Activated CD4-positive, alpha-beta T cell treated with anti-CD3 and anti-CD28 coated beads, Interleukin-10, Interleukin-2, amounts not matched to agents 100 ng/mL and 50 ng/mL, durations not matched to agents 16 hours and 8 hours (primary cell): ENCODE measurements around the gene ALDH1L1.
"Not testable (repeated sequence)": the region's sequence is repeated elsewhere in the genome, so short reads cannot be mapped to it uniquely, and the experiment has no call there.

Source experiments
- DNase-seq: peaks from one replicate; pipeline ENCODE4 v3.0.0-alpha.2; 2020

ALDH1L1 gene

DNA sequence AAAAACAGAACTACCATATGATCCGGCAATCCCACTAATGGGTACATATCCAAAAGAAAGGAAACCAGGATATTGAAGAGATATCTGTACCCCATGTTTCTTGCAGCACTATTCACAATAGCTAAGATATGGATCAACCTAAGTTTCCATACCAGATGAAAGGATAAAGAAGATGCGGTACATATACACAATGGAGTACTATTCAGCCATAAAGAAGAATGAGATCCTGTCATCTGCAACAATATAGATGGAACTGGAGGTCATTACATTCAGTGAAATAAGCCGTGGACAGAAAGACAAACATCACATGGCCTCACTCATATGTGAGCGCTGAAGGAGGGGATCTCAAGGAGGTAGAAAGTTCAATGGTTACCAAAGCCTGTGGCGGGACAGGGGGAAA lies 99.4 kb downstream of the ALDH1L1 start:
- no peak for DNase-seq

DNA sequence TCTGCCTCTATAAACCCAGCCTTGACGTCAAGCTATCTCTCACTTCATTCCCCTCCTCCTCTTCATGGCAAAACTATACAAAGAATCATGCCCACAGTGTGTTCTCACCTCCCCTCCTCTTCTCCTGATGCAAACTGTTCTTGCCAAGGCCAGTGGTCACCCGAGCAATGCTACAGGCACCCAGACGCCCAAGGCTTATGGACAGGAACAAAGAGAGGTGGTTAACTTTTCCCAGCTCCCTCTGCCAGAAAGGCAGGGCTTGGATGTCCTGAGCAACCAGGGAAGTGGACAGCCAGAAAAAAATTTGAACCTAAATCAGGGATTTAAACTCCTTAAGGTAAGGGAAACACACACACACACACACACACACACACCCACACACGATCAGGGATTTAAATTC lies 101.5 kb downstream of the ALDH1L1 start:
- no peak for DNase-seq

DNA sequence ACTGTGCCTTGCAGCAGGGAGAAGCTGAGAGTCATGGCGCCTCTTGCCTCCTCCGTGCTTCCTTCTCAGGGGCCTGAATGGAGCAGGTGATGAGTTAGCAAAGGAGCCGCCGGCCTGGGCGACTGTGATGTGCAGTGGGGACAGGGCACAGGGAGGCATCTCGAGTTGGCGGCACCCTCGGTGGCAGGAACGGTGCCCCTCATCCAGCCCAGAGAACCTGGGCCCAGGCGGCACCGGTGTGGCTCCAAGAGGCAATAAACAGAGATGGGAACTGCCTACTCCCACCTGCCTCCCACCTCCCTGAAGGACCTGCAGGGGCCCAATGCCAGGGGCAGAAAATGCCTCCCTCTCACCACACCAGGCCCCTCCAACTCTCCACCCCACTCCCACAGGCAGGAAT lies 102.6 kb downstream of the ALDH1L1 start:
- no peak for DNase-seq

DNA sequence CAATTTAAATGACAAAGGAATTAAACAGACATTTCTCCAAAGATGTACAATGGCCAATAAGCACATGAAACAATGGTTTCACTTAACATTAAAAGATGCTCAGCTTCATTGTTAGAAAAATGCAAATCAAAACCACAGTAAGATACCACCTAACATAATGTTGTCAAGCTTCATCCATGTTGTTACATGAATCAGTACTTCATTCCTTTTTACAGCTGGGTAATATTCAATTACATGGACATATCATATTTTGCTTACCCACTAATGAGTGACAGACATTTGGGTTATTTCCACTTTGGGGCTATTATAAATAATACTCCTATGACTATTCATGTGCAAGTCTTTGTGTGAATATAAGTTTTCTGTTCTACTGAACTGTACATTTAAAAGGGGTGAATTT lies 104.2 kb downstream of the ALDH1L1 start:
- no peak for DNase-seq

DNA sequence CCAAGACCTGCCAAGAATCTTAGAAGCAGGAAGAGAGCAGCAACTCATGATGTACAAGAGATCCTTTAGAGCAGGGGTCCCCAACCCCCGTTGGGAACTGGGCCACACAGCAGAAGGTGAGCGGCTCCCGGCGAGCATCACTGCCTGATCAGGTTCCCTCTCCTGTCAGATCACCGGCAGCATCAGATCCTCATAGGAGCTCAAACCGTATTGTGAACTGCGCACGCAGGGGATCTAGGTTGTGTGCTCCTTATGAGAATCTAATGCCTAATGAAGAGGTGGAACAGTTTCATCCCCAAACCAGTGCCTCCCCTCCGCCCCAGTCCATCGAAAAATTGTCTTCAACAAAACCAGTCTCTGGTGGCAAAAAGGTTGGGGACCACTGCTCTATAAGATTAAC lies 110.2 kb downstream of the ALDH1L1 start:
- DNase-seq, result no peak

DNA sequence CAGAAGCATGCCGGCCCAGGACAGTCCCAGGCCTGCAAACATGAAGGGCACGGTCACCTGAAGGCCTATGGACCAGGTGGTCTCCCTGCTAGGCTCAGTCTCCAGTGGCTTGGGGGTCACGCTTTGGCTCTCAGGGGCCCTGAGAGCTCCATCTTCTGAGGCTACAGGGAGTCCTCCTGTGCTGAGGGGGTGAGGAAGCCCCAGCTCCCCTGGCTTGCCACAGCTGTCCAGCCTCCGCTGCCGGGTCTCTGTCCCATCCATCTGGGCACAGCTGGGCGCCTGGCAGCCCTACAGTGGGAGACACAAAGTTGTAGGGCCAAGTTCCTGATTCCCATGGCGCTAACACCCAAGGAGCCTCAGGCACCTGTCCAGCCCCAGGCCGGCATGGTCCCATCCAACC lies 112.4 kb downstream of the ALDH1L1 start:
- DNase-seq, result no peak

DNA sequence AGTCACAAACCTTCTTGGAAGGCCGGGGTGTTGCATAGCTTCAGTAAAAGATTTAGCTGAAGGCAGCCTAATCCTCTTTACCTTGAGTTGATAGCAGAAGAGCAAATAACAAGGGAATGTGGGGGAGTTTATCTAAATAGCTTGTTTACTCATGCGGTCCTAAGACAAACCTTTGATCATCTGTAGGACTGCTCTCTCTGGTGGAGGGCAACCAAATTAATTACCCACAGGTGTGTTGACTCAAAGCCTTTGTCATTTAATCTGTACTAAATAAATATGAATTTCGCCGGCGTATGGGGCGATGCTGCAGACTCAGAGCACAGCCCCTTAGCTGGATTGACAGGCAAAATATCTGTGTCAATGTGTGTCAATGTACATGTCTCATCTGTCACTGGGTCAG lies 113.7 kb downstream of the ALDH1L1 start:
- DNase-seq, result not testable (repeated sequence)

DNA sequence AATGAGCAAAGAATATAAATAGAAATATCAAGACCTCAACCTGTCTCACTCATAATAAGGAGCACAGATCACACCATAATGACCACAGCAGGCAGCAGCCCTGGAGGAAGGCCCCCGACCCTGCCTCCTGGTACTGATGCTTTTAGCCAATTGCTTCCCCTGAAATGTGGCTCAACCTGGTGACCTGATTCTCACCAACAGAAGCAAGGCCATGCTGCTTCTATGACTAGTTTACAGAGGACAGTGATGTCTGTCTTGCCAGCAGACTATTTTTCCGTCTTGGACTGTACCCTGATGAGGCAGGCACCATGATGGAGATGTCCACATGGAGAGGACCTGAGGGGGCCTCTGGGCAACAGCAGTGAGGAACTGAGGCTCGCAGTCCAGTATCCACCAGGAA lies 114.5 kb downstream of the ALDH1L1 start:
- no peak for DNase-seq

DNA sequence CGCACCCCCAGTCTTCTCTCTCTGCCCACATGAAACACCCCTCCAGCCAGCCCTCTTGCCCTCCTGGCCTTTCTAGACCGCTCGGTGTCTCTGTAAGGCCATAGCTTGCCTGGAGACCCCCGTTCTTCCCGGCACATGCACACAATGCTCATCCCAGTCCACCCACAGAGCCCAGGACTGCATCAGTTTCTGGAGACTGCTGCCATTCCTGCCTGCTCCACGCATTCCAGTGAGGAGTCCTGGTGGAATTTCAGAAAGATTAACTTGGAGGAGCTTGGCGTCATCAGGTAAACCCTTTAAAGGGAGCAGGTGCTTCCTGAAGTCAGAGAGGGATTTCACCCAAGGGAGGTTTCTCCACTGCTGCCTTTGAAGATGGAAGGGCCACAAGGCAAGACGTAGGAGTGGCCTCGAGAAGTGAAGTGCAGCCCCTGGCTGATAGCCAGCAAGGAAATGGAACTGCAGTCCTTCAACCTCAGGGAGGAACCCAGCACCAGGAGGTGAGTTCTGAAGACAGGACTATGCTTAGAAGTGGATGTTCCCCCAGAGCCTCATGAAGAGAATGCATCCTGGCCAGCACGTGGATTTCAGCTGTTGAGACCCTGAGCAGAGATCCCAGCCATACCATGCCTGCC lies 115.6 kb downstream of the ALDH1L1 start:
- no peak for DNase-seq

DNA sequence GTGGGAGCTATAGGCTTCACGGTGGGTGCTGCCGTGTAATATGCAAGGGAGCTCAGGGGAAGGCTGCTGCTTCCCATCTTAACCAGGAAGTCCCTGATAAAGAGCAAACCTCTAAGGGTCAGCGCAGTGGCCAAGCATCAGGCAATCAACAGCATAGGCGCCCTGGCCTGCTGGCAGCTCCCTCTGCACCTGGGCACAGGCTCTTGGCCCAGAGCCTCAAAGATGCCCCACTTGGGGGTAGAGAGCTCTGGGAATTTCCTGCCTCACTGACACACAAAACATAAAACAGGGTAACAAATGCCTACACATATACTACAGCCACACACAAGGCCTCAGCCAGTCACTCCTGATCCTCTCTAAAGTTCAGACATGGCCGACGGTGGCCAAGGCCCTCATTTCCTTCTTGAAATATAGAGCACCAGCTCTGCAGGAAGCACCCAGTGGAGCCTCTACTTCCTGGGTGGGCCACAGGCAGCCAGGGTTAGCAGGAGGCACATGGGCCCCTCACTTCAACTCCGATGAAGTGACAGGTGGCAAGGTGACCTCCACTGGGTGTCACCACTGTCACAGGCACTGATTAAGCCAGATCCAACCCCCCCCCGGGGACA lies 116.9 kb downstream of the ALDH1L1 start:
- DNase-seq, result no peak

DNA sequence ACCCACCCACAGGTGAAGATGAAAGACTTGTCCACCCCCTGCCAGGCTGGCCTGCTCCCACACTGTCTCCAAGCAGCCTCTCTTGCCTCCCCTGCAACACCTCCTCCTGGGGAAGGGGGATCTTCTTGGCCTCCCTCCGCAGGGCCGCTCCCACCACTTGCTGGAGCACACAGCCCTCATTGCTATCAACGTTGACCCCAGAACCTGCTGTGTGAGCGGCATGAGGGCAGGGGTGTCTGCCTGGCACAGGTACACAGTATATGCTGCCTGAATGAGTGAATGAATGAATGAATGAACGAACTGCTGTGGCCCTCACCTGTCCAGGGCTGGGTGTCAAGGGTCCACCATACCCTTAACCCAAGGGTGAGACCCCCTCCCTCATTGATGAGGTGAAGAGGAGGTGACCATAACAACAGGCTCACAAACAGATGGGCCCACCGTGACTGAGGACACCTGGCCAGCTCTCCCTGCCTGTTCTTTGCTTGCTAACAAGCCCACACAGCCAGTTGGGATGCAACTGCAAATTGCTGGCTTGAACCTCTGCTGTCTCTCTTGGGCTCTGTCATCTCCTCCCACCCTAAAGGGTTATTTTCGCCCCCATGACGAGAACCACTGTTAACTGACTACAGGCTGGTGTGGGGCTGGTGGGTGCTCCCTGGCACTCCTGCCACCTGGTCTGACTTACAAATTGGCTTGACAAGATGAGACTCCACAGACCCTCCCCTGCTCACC lies 118.9 kb downstream of the ALDH1L1 start:
- no peak for DNase-seq

DNA sequence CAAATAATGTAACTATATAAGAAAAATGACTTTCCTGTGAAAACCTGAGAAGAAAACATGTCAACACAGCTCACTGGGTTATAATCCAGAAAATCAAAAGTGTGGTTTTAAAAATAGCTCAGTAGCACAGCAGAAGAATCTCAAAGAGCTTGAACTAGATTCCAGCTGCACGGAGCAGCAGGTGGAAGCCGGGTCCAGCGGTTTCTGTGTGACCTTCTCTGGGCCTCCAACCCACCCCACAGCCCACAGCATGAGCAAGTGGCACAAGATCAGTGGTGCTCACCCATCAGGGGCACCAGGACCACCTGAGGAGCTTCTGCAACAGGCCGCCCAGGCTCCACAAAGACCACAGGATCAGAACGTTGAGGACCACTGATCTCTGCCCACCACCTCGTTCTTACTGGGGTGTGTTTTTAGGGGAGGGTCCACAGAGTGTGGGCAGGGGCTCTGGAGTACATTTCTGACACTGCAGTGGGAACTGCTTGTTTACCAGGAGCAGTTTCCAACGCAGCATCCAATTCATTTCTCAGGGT lies 119.7 kb downstream of the ALDH1L1 start:
- DNase-seq, result no peak

DNA sequence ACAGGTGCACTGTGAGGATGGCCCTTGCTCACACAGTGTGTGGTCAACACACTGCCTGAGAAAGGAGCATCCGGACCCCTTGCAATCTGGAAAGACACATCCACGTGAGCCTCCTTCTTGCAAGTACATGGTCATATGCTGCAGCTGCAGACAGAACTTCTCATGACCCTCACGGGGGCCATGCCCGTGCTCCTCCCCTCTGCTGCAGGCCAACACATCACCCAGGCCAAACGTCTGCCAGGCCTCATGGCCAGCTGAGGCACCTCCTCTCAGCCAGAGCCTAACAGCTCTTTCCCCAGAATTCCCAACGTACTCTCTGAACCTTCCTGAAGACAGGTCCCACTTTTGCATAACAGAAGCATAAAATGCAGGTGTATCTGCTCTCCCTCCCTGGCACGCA lies 121.7 kb downstream of the ALDH1L1 start:
- DNase-seq, result no peak

DNA sequence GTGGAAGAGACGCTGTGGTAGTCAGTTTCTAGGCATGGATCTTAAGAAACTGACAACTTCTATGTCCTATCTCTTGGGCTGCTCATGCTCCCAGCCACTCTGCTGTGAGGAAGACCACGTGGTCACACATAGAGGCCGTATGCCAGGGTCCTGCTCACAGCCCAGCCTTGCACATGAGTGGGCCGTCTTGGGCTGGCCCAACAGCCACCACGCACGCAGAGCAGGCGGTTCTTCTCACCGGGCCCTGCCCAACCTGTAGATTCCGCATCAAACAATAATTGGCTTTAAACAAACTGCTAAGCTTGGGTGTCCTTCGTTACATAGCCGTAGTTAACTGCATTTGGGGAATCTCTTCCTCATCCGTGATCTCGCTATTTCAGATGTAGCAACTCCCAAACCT lies 122.5 kb downstream of the ALDH1L1 start:
- no peak for DNase-seq

DNA sequence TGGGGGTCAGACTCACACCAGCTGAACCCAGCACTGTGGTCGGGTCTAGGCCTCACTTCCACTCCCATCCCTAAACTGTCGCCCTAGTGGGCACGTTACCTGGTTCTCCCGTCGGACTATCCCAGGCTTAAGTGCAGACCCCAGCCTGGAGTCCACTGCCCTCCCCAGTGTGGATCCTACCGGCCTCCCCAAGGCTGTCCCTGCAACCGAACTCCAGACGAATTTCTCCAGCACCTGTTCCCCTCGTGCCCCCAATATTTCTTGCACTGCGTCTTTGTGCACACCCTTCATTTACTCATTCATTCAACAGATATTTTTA lies 122.9 kb downstream of the ALDH1L1 start:
- DNase-seq, result no peak

DNA sequence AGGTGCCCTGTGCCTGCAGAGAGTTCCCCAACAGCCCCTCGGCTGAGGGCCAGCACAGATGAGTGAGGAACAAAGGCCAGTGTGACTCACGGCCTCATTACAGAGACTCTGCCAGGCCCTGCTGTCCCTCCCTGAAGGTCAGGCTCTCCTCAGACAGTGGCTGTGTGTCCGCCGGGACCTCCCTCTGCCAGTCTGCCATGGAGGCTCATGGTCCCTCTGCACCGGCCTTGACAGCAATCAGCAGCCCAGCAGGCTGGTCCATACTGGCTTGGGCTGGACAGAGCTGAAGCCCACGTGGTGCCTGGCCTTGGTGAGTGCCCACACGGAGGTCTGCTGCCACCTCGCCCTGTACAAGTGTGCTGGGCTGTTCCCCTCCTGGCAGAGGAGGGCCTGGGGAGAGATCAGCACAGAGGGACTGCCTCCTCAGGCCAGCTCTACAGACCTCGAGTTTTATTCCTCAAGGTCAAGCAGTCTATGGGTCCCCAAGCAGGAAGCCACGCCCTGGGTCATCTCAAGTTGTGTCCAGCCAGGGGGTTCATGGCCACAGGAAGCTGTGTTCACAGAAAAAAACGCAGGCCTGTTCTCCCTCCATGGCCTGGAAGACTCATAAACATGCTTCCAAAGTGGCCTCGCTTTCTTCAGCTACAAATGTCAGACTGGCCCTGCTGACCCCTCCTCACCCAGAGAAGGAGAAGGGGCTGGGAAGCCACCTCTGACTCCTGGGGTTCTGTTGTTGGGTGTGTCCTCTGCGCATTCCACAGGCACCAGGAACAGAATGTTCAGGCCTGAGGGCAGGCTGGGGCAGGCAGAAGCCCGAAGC lies 123.5 kb downstream of the ALDH1L1 start:
- DNase-seq, result no peak

DNA sequence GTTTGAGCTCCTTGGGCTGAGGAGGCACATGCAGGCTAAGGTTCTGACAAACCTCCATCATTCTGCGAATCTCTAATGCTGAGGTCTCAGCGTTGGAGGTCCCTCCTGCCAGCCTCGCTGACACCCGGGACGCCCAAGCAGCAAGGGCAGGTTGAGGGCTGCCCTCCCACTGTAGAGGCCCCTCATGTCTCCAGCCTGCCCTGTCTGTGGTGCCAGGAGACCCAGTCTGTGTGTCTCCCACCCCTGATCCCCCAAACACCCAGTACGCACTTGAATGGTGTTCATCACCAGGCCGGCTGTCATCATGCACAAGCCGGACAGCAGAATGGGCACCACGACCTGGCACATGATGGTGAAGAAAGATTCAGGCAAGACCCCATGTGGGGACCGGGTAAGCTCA lies 124.3 kb downstream of the ALDH1L1 start:
- DNase-seq, result no peak

DNA sequence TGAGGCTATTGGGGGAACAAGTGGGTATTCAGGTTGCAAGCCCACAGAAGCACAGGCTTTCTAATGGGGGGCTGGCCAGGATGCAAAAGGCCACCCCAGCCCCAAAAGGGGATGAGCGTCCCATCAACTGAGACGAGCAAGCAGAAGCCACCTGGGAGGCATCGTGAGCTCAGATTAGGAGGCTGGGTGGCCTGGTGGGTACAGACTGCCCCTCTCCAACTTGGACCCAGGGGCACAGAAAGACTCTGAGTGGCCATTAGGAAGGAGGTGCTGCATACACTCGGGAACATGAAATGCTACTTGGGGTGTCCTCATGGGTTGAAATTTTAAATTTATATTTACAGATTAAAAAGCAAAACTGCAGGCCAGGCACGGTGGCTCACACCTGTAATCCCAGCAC lies 125.5 kb downstream of the ALDH1L1 start:
- DNase-seq, result no peak

DNA sequence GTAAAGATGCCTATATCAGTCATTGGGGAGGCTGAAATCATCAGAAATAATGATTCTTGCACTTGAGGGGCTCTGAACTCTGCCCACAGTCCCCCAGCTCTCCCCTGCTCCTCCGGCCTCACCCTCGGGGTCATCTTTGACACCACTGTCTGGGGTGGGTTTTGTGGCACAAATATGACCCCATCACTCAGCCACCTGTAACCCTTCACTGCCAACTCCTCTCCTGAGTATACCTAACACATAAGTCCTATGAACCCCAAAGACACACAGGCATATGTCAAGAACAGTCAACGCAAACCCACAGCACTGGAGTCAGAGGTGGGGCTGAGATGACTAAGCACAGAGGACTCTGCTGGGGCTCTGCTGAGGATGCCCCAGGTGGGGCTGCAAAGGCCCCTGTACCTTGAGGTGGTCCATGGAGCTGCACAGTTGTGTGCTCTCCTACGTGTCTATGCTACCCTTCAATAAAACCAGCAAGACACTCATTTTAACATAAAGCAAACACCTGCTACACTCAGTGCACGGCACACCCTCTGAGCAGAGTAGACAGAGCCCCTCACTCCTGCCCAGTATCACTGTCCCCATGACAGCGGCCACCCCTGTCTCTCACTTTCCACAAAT lies 126.3 kb downstream of the ALDH1L1 start:
- DNase-seq, result no peak
